ENCODE data around the gene MYMK.

Gene MYMK

GRCh38 chr9:133529874-133530273 is 5.1 kb upstream of the MYMK start:
- no peak for TF ChIP-seq CTCF (IDR thresholded peaks at IDR 0.05)
- no peak overlapping the region for H3K27ac ChIP-seq
- H3K4me3 ChIP-seq: no peak overlapping the region
- DNase-seq (ENCODE audit: low spot score): no peak

DNA sequence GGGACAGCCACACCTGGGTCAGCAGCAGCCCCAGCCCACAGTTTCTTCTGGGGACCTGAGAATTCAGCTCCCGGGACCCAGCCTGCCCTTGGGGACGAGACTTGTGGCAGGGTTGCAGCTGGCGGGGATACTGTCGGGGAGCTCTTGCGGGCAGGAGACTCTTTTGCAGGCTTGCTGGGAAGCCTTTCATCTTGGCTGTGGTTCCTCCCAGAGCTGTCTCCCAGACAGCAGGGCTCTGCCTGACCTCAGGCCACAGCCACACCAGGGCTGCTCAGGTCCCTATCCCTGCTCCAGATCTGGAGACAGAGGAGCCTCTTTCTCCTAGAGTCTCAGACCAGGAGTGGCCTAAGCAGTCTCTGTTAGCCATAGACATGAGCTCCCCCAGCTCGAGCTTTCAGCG is 4.7 kb upstream of the MYMK start:
- Histone ChIP-seq H3K4me3 (no peak overlapping the region), H3K27ac (no peak overlapping the region)
- no peak for TF ChIP-seq CTCF (IDR thresholded peaks at IDR 0.05)
- DNase-seq (ENCODE audit: low spot score): no peak

GRCh38 chr9:133528876-133529241 is 4.1 kb upstream of the MYMK start:
- H3K27ac ChIP-seq: no peak overlapping the region
- no peak overlapping the region for H3K4me3 ChIP-seq
- TF ChIP-seq CTCF (IDR thresholded peaks at IDR 0.05): no peak
- DNase-seq (ENCODE audit: low spot score): no peak

GRCh38 chr9:133528001-133528875 is 3.5 kb upstream of the MYMK start:
- peak overlapping the region; percentile 59 for H3K4me3 ChIP-seq
- DNase-seq (ENCODE audit: low spot score): no peak
- H3K27ac ChIP-seq: peak overlapping the region in 1 of 2 donors; percentile 11
- TF ChIP-seq CTCF (IDR thresholded peaks at IDR 0.05): no peak

DNA sequence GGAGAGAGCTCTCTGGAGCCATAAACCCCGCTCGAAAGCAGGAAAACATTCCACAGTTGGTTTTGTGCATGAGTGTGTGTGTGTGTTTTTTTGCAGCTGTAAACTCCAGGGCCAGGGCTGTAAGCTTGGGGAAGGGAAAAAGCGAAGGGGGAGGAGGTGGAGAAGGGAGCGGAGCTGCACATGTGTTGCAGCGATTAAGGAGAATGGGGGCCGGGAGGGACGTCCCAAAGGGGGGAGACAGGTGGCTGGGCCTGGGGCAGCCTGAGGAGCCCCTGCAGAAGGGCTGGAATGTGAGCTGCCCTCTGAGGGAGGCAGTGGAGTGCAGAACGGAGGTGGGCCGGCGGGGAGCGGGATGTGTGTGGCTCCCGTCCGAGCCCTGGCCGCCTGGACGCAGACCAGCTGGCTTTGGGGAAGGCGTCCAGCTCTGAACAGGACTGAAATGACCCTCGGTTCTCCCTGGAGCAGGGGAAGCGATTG is 2.7 kb upstream of the MYMK start:
- TF ChIP-seq CTCF (IDR thresholded peaks at IDR 0.05): no peak
- H3K27ac ChIP-seq: peak overlapping the region in 1 of 2 donors; percentile 11
- no peak for DNase-seq (ENCODE audit: low spot score)
- H3K4me3 ChIP-seq: peak overlapping the region; percentile 59

GRCh38 chr9:133526721-133527321 is 2.1 kb upstream of the MYMK start:
- no peak overlapping the region for H3K4me3 ChIP-seq

More at GRCh38 chr9:133526721-133527321, 2.1 kb upstream of the MYMK start:
- DNase-seq (ENCODE audit: low spot score): no peak
- no peak for TF ChIP-seq CTCF (IDR thresholded peaks at IDR 0.05)
- peak overlapping the region in 1 of 2 donors; percentile 11 for H3K27ac ChIP-seq

All from coronary artery (tissue), 2 donors.